ENCODE data around the gene ACOX3.
"Not testable (repeated sequence)": the region's sequence is repeated elsewhere in the genome, so short reads cannot be mapped to it uniquely, and the experiment has no call there.

The ACOX3 gene

GRCh38 chr4:8350352-8350751, 90.2 kb downstream of the ACOX3 start:
- Histone ChIP-seq H3K4me3 (ENCODE audit: low read depth, low read length) (no peak overlapping the region), H3K36me3 (ENCODE audit: control insufficient read depth, insufficient read depth, low read length) (no peaks in the 10 kb centered on the region), H3K4me1 (ENCODE audit: control insufficient read depth, insufficient read depth, low read length) (peaks cover 17% of the 10 kb centered on the region), H3K9ac (ENCODE audit: low read length) (no peak overlapping the region), H3K27ac (ENCODE audit: low read depth, low read length) (no peak overlapping the region), H3K9me3 (ENCODE audit: control insufficient read depth, insufficient read depth, low read depth, low read length) (0 out of 2 replicates have a peak, but pooled peaks cover 4% of the 10 kb centered on the region), H3K27me3 (ENCODE audit: control insufficient read depth, insufficient read depth, low read length) (0 out of 2 replicates have a peak, but pooled peaks cover 2% of the 10 kb centered on the region)

GRCh38 chr4:8349664-8350236, 90.8 kb downstream of the ACOX3 start:
- no peaks in the 10 kb centered on the region for H3K36me3 ChIP-seq (ENCODE audit: control insufficient read depth, insufficient read depth, low read length)
- peaks cover 17% of the 10 kb centered on the region for H3K4me1 ChIP-seq (ENCODE audit: control insufficient read depth, insufficient read depth, low read length)

GRCh38 chr4:8349236-8349635, 91.3 kb downstream of the ACOX3 start:
- not testable (repeated sequence) for H3K27me3 ChIP-seq (ENCODE audit: control insufficient read depth, insufficient read depth, low read length); H3K9me3 ChIP-seq (ENCODE audit: control insufficient read depth, insufficient read depth, low read depth, low read length); H3K36me3 ChIP-seq (ENCODE audit: control insufficient read depth, insufficient read depth, low read length); H3K4me3 ChIP-seq (ENCODE audit: low read depth, low read length); H3K9ac ChIP-seq (ENCODE audit: low read length); H3K27ac ChIP-seq (ENCODE audit: low read depth, low read length)
- peaks cover 17% of the 10 kb centered on the region for H3K4me1 ChIP-seq (ENCODE audit: control insufficient read depth, insufficient read depth, low read length)

More at GRCh38 chr4:8349664-8350236, 90.8 kb downstream of the ACOX3 start:
- Histone ChIP-seq H3K27ac (ENCODE audit: low read depth, low read length) (no peak overlapping the region), H3K9me3 (ENCODE audit: control insufficient read depth, insufficient read depth, low read depth, low read length) (0 out of 2 replicates have a peak, but pooled peaks cover 4% of the 10 kb centered on the region), H3K9ac (ENCODE audit: low read length) (no peak overlapping the region), H3K27me3 (ENCODE audit: control insufficient read depth, insufficient read depth, low read length) (0 out of 2 replicates have a peak, but pooled peaks cover 2% of the 10 kb centered on the region), H3K4me3 (ENCODE audit: low read depth, low read length) (no peak overlapping the region)

GRCh38 chr4:8348071-8348470, 92.5 kb downstream of the ACOX3 start:
- Histone ChIP-seq H3K27ac (ENCODE audit: low read depth, low read length) (no peak overlapping the region), H3K9me3 (ENCODE audit: control insufficient read depth, insufficient read depth, low read depth, low read length) (no peaks in the 10 kb centered on the region), H3K27me3 (ENCODE audit: control insufficient read depth, insufficient read depth, low read length) (no peaks in the 10 kb centered on the region), H3K9ac (ENCODE audit: low read length) (no peak overlapping the region), H3K4me1 (ENCODE audit: control insufficient read depth, insufficient read depth, low read length) (peaks cover 17% of the 10 kb centered on the region), H3K4me3 (ENCODE audit: low read depth, low read length) (no peak overlapping the region), H3K36me3 (ENCODE audit: control insufficient read depth, insufficient read depth, low read length) (no peaks in the 10 kb centered on the region)

- Histone ChIP-seq H3K27me3 (ENCODE audit: control insufficient read depth, insufficient read depth, low read length) (no peaks in the 10 kb centered on the region), H3K4me3 (ENCODE audit: low read depth, low read length) (no peak overlapping the region), H3K9me3 (ENCODE audit: control insufficient read depth, insufficient read depth, low read depth, low read length) (no peaks in the 10 kb centered on the region), H3K9ac (ENCODE audit: low read length) (no peak overlapping the region), H3K4me1 (ENCODE audit: control insufficient read depth, insufficient read depth, low read length) (peaks cover 17% of the 10 kb centered on the region), H3K27ac (ENCODE audit: low read depth, low read length) (no peak overlapping the region), H3K36me3 (ENCODE audit: control insufficient read depth, insufficient read depth, low read length) (no peaks in the 10 kb centered on the region)
Measured at GRCh38 chr4:8347660-8348059, 92.9 kb downstream of the ACOX3 start.

- no peak overlapping the region for H3K27ac ChIP-seq (ENCODE audit: low read depth, low read length)
Measured at GRCh38 chr4:8346838-8347605, 93.5 kb downstream of the ACOX3 start.

GRCh38 chr4:8345946-8346814, 94.3 kb downstream of the ACOX3 start:
- Histone ChIP-seq H3K4me3 (ENCODE audit: low read depth, low read length) (no peak overlapping the region), H3K4me1 (ENCODE audit: control insufficient read depth, insufficient read depth, low read length) (peaks cover 5% of the 10 kb centered on the region; the same call in 1 of the 2 replicates), H3K27ac (ENCODE audit: low read depth, low read length) (no peak overlapping the region), H3K36me3 (ENCODE audit: control insufficient read depth, insufficient read depth, low read length) (no peaks in the 10 kb centered on the region), H3K9ac (ENCODE audit: low read length) (no peak overlapping the region), H3K9me3 (ENCODE audit: control insufficient read depth, insufficient read depth, low read depth, low read length) (no peaks in the 10 kb centered on the region), H3K27me3 (ENCODE audit: control insufficient read depth, insufficient read depth, low read length) (no peaks in the 10 kb centered on the region)

More at GRCh38 chr4:8346838-8347605, 93.5 kb downstream of the ACOX3 start:
- no peak overlapping the region for H3K4me3 ChIP-seq (ENCODE audit: low read depth, low read length)
- no peaks in the 10 kb centered on the region for H3K36me3 ChIP-seq (ENCODE audit: control insufficient read depth, insufficient read depth, low read length)
- H3K27me3 ChIP-seq (ENCODE audit: control insufficient read depth, insufficient read depth, low read length) = no peaks in the 10 kb centered on the region
- no peaks in the 10 kb centered on the region for H3K9me3 ChIP-seq (ENCODE audit: control insufficient read depth, insufficient read depth, low read depth, low read length)
- H3K4me1 ChIP-seq (ENCODE audit: control insufficient read depth, insufficient read depth, low read length) = peaks cover 13% of the 10 kb centered on the region
- H3K9ac ChIP-seq (ENCODE audit: low read length) = no peak overlapping the region

- Histone ChIP-seq H3K27me3 (ENCODE audit: control insufficient read depth, insufficient read depth, low read length) (no peaks in the 10 kb centered on the region), H3K9me3 (ENCODE audit: control insufficient read depth, insufficient read depth, low read depth, low read length) (no peaks in the 10 kb centered on the region), H3K9ac (ENCODE audit: low read length) (no peak overlapping the region), H3K4me3 (ENCODE audit: low read depth, low read length) (no peak overlapping the region), H3K36me3 (ENCODE audit: control insufficient read depth, insufficient read depth, low read length) (no peaks in the 10 kb centered on the region), H3K4me1 (ENCODE audit: control insufficient read depth, insufficient read depth, low read length) (no peaks in the 10 kb centered on the region), H3K27ac (ENCODE audit: low read depth, low read length) (no peak overlapping the region)
Measured at GRCh38 chr4:8345053-8345945, 95.2 kb downstream of the ACOX3 start.

- Histone ChIP-seq H3K27ac (ENCODE audit: low read depth, low read length) (no peak overlapping the region), H3K36me3 (ENCODE audit: control insufficient read depth, insufficient read depth, low read length) (no peaks in the 10 kb centered on the region), H3K4me1 (ENCODE audit: control insufficient read depth, insufficient read depth, low read length) (no peaks in the 10 kb centered on the region), H3K9ac (ENCODE audit: low read length) (no peak overlapping the region), H3K4me3 (ENCODE audit: low read depth, low read length) (no peak overlapping the region), H3K9me3 (ENCODE audit: control insufficient read depth, insufficient read depth, low read depth, low read length) (no peaks in the 10 kb centered on the region), H3K27me3 (ENCODE audit: control insufficient read depth, insufficient read depth, low read length) (no peaks in the 10 kb centered on the region)
Measured at GRCh38 chr4:8344377-8344776, 96.1 kb downstream of the ACOX3 start.

GRCh38 chr4:8343967-8344331, 96.6 kb downstream of the ACOX3 start:
- H3K4me3 ChIP-seq (ENCODE audit: low read depth, low read length) = no peak overlapping the region
- no peaks in the 10 kb centered on the region for H3K36me3 ChIP-seq (ENCODE audit: control insufficient read depth, insufficient read depth, low read length)
- H3K27ac ChIP-seq (ENCODE audit: low read depth, low read length) = no peak overlapping the region
- no peaks in the 10 kb centered on the region for H3K4me1 ChIP-seq (ENCODE audit: control insufficient read depth, insufficient read depth, low read length)
- H3K27me3 ChIP-seq (ENCODE audit: control insufficient read depth, insufficient read depth, low read length) = no peaks in the 10 kb centered on the region
- no peaks in the 10 kb centered on the region for H3K9me3 ChIP-seq (ENCODE audit: control insufficient read depth, insufficient read depth, low read depth, low read length)
- no peak overlapping the region for H3K9ac ChIP-seq (ENCODE audit: low read length)

Measured in HUES6 (cell line).